Chondrocyte (in vitro differentiated cells): ENCODE measurements around the gene NCOA1. TPM values are rescaled to one million over a fixed set of nuclear protein-coding genes. Genes with fewer than 3 reads are reported as not detected.
A peak's percentile ranks its signal among the peaks of the same experiment; 100 is the strongest.

Source experiments
- DNase-seq: peaks from one replicate; pipeline ENCODE4 v3.0.0; 2021; ENCODE audit warnings: mixed read lengths, low spot score
- H3K27ac Mint-ChIP-seq: one replicate; pipeline ENCODE4 v1.8.0; 2021; ENCODE audit warnings: mild to moderate bottlenecking, moderate library complexity, mixed read lengths; ENCODE audit not compliant: unreplicated experiment
- H3K27me3 Mint-ChIP-seq: 2 replicates; pipeline ENCODE4 v1.8.0; 2021; ENCODE audit warnings: low read depth, mixed read lengths
- H3K36me3 Mint-ChIP-seq: 2 replicates; pipeline ENCODE4 v1.8.0; 2021; ENCODE audit warnings: low read depth, mixed read lengths
- H3K4me1 Mint-ChIP-seq: 2 replicates; pipeline ENCODE4 v1.8.0; 2021; ENCODE audit warnings: low read depth, mild to moderate bottlenecking, mixed read lengths
- H3K4me3 Mint-ChIP-seq: one replicate; pipeline ENCODE4 v1.8.0; 2021; ENCODE audit warnings: mild to moderate bottlenecking, moderate library complexity, mixed read lengths; ENCODE audit not compliant: unreplicated experiment
- H3K9me3 Mint-ChIP-seq: 2 replicates; pipeline ENCODE4 v1.8.0; 2021; ENCODE audit warnings: low read depth, mixed read lengths
- CTCF ChIP-seq: fragments of 200-600 bp; sonication (generic); IDR thresholded peaks from 2 replicates; pipeline ENCODE4 v1.5.0; 2021; ENCODE audit warnings: antibody characterized with exemption, mild to moderate bottlenecking, moderate library complexity
- total RNA-seq: library from RNA; stranded (reverse); gene quantifications from 3 replicates; pipeline ENCODE4 v1.2.1, GENCODE V29; 2021

The NCOA1 gene
- total RNA-seq, 1 donor from 2014 or later: 20.3 TPM

GRCh38 chr2:24683408-24683807 is 192.4 kb downstream of the NCOA1 start:
- Mint-ChIP-seq H3K9me3 (peaks cover 4% of the 10 kb centered on the region), H3K4me1 (peaks cover 14% of the 10 kb centered on the region), H3K4me3 (no peak overlapping the region), H3K36me3 (peaks cover 10% of the 10 kb centered on the region), H3K27ac (no peak overlapping the region), H3K27me3 (no peaks in the 10 kb centered on the region)
- DNase-seq: no peak
- no peak for TF ChIP-seq CTCF

DNA sequence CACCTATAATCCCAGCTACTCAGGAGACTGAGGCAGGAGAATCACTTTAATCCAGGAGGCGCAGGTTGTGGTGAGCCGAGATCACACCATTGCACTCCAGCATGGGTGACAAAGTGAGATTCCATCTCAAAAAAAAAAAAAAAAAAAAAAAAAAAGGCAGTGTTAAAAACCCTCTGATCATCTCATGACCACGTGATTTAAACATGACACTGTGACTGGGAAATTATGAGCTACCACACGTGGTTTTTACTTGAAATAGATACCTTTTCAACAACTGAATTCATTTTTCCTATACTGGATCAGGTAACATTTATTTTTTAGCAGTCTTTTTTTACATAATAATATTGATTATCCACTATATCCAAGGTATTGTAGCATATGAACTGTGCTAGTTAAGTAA is 199.5 kb downstream of the NCOA1 start:
- DNase-seq: no peak
- no peaks in the 10 kb centered on the region for H3K4me1 Mint-ChIP-seq
- no peak overlapping the region for H3K4me3 Mint-ChIP-seq
- peaks cover 4% of the 10 kb centered on the region for H3K9me3 Mint-ChIP-seq
- H3K27me3 Mint-ChIP-seq: no peaks in the 10 kb centered on the region
- H3K36me3 Mint-ChIP-seq: peaks cover 9% of the 10 kb centered on the region
- no peak for TF ChIP-seq CTCF
- no peak overlapping the region for H3K27ac Mint-ChIP-seq

GRCh38 chr2:24691806-24692205 is 200.8 kb downstream of the NCOA1 start:
- Mint-ChIP-seq H3K9me3 (peaks cover 4% of the 10 kb centered on the region), H3K4me1 (no peaks in the 10 kb centered on the region), H3K27ac (no peak overlapping the region), H3K27me3 (no peaks in the 10 kb centered on the region), H3K4me3 (no peak overlapping the region), H3K36me3 (peaks cover 9% of the 10 kb centered on the region)
- no peak for DNase-seq
- no peak for TF ChIP-seq CTCF

DNA sequence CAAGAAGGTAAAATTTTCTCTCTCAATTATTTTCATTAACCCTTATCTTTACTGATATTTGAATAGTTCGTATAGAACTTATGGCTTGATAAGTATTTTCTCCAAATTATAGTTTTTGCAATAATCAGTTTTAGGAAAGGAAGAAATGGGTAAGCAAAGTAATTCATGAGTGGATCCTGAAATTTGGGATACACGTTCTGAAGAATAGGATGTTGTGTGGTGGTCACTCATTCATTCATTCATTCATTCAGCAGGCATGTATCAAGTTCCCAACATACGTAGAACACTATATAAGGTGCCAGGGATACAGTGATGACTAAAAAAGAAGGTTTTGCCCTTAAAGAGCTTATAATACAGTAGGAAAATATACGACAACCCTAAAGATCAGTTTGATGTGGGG is 206.7 kb downstream of the NCOA1 start:
- Mint-ChIP-seq H3K4me3 (no peak overlapping the region), H3K4me1 (peaks cover 6% of the 10 kb centered on the region), H3K27ac (no peak overlapping the region), H3K27me3 (no peaks in the 10 kb centered on the region), H3K9me3 (no peaks in the 10 kb centered on the region), H3K36me3 (no peaks in the 10 kb centered on the region)
- DNase-seq: no peak
- TF ChIP-seq CTCF: no peak

GRCh38 chr2:24702800-24703199 is 211.7 kb downstream of the NCOA1 start:
- Mint-ChIP-seq H3K4me1 (peaks cover 11% of the 10 kb centered on the region), H3K27ac (peak overlapping the region; percentile 74), H3K4me3 (no peak overlapping the region), H3K27me3 (no peaks in the 10 kb centered on the region), H3K36me3 (peaks cover 12% of the 10 kb centered on the region), H3K9me3 (no peaks in the 10 kb centered on the region)
- no peak for TF ChIP-seq CTCF
- no peak for DNase-seq
